K562 (cell line): Measurements from ENCODE around the gene LYVE1. TPM values are rescaled to one million over a fixed set of nuclear protein-coding genes. Genes with fewer than 3 reads are reported as not detected.

Experiments
- CCNT2 ChIP-seq: IDR thresholded peaks from 2 replicates; pipeline ENCODE4 v1.6.1; 2011; ENCODE audit warnings: borderline replicate concordance, low read depth, mild to moderate bottlenecking, moderate library complexity, mixed read lengths, low read length; ENCODE audit not compliant: insufficient read length; ENCODE audit errors: extremely low read depth
- FOXP1 ChIP-seq: sonication (generic); formaldehyde crosslinking; IDR thresholded peaks from 2 replicates; pipeline ENCODE4 v1.8.0; 2022; ENCODE audit warnings: mild to moderate bottlenecking, missing genetic modification reagents
- KDM2B ChIP-seq: fragments of 250-450 bp; sonication (Bioruptor Pico); IDR thresholded peaks from 2 replicates; pipeline ENCODE4 v1.8.0; 2021; ENCODE audit warnings: mild to moderate bottlenecking, moderate library complexity
- MAFG ChIP-seq: fragments of 450-650 bp; conservative IDR thresholded peaks from 2 replicates; pipeline ENCODE4 v1.6.1; 2016; ENCODE audit warnings: missing genetic modification characterization, missing compliant biosample characterization
- ZZZ3 ChIP-seq: fragments of 450-650 bp; IDR thresholded peaks from 2 replicates; pipeline ENCODE4 v1.6.1; 2016; ENCODE audit warnings: antibody characterized with exemption, mild to moderate bottlenecking, moderate library complexity
- polyA plus RNA-seq, 8 experiments: library from polyadenylated mRNA; depleted of rRNA in 4 of 8; stranded (reverse) in 5 of 8; unstranded in 3 of 8; fragments of >200 nt; fragmentation: Nextera tagmentation in 2 of 8; fragmentation: Illumina TruSeq in 1 of 8; extraction: Ambion mirVana in 2 of 8; extraction: Trizol in 1 of 8; gene quantifications; 2 replicates each; pipeline versions ENCODE4 v1.2.1 to v1.2.3, GENCODE V29; 2011 to 2014; ENCODE audit warnings: inconsistent platforms in 1 of 8, missing spikeins in 1 of 8
- total RNA-seq, 7 experiments: library from RNA; depleted of rRNA in 6 of 7; stranded (reverse); fragments of >200 nt in 6 of 7; fragmentation: Illumina TruSeq in 2 of 7; extraction: Trizol in 2 of 7; gene quantifications; 2 replicates each; pipeline versions ENCODE4 v1.2.1 to v1.2.3, GENCODE V29; 2011 to 2021; ENCODE audit warnings: low replicate concordance in 1 of 7
- TF ChIP-seq, protein P1 (sequence below), 2 experiments: fragments of 150-350 bp in 1 of 2; IDR thresholded peaks; 2 replicates each; pipeline ENCODE4 v1.6.1; 2012 to 2016; ENCODE audit warnings: low read depth in 2 of 2, low read length in 2 of 2, mild to moderate bottlenecking in 1 of 2, moderate library complexity in 1 of 2
- TF ChIP-seq, protein P2 (sequence below): fragments of 450-650 bp; IDR thresholded peaks from 2 replicates; pipeline ENCODE4 v1.6.1; 2017; ENCODE audit warnings: mild to moderate bottlenecking, moderate library complexity
- TF ChIP-seq, protein P3 (sequence below): fragments of 450-650 bp; IDR thresholded peaks from 2 replicates; pipeline ENCODE4 v1.6.1; 2018; ENCODE audit not compliant: partially characterized antibody

The LYVE1 gene
- total and polyA plus RNA-seq, 9 of the 15 experiments (the other 6 are each of a cell fraction or from before 2014, with no cell fraction given) = 0.06 to 1.1 (median 0.14) TPM; not detected in 1

DNA sequence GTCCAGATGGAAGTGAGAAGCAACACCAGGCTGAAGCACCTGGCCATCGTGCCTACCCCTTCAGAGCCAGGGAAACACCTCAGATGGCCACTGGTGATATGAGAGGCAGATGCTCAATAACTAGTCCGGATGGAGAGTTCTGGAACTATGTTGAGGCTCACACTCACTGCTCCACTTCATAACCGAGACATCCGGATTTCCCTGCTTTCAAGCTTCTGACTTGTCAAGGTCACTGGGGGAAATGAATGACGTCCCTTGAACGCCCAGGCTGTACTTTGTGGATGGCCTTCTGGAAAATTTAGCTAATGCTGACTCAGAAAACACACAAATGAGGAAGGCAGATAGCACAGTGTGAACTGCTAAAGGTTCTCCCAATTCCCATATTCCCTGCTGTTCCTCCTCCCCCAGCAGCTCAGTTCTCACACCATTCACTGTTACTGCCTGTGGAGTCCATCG lies at the start of gene LYVE1 (continued):
- TF ChIP-seq, protein P1, sequence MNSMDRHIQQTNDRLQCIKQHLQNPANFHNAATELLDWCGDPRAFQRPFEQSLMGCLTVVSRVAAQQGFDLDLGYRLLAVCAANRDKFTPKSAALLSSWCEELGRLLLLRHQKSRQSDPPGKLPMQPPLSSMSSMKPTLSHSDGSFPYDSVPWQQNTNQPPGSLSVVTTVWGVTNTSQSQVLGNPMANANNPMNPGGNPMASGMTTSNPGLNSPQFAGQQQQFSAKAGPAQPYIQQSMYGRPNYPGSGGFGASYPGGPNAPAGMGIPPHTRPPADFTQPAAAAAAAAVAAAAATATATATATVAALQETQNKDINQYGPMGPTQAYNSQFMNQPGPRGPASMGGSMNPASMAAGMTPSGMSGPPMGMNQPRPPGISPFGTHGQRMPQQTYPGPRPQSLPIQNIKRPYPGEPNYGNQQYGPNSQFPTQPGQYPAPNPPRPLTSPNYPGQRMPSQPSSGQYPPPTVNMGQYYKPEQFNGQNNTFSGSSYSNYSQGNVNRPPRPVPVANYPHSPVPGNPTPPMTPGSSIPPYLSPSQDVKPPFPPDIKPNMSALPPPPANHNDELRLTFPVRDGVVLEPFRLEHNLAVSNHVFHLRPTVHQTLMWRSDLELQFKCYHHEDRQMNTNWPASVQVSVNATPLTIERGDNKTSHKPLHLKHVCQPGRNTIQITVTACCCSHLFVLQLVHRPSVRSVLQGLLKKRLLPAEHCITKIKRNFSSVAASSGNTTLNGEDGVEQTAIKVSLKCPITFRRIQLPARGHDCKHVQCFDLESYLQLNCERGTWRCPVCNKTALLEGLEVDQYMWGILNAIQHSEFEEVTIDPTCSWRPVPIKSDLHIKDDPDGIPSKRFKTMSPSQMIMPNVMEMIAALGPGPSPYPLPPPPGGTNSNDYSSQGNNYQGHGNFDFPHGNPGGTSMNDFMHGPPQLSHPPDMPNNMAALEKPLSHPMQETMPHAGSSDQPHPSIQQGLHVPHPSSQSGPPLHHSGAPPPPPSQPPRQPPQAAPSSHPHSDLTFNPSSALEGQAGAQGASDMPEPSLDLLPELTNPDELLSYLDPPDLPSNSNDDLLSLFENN (IDR thresholded peaks at IDR 0.05; ENCODE audit: low read depth in 2 of 2, low read length in 2 of 2) = no peak
- TF ChIP-seq, protein P2, sequence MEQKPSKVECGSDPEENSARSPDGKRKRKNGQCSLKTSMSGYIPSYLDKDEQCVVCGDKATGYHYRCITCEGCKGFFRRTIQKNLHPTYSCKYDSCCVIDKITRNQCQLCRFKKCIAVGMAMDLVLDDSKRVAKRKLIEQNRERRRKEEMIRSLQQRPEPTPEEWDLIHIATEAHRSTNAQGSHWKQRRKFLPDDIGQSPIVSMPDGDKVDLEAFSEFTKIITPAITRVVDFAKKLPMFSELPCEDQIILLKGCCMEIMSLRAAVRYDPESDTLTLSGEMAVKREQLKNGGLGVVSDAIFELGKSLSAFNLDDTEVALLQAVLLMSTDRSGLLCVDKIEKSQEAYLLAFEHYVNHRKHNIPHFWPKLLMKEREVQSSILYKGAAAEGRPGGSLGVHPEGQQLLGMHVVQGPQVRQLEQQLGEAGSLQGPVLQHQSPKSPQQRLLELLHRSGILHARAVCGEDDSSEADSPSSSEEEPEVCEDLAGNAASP = no peak
- TF ChIP-seq KDM2B (CRISPR knock-in tag) (no peak), MAFG (0 out of 2 replicates have a peak, but pooled peaks have one; percentile 11), ZZZ3 (no peak), FOXP1 (CRISPR knock-in tag) (no peak), CCNT2 (no peak)
- TF ChIP-seq, protein P3, sequence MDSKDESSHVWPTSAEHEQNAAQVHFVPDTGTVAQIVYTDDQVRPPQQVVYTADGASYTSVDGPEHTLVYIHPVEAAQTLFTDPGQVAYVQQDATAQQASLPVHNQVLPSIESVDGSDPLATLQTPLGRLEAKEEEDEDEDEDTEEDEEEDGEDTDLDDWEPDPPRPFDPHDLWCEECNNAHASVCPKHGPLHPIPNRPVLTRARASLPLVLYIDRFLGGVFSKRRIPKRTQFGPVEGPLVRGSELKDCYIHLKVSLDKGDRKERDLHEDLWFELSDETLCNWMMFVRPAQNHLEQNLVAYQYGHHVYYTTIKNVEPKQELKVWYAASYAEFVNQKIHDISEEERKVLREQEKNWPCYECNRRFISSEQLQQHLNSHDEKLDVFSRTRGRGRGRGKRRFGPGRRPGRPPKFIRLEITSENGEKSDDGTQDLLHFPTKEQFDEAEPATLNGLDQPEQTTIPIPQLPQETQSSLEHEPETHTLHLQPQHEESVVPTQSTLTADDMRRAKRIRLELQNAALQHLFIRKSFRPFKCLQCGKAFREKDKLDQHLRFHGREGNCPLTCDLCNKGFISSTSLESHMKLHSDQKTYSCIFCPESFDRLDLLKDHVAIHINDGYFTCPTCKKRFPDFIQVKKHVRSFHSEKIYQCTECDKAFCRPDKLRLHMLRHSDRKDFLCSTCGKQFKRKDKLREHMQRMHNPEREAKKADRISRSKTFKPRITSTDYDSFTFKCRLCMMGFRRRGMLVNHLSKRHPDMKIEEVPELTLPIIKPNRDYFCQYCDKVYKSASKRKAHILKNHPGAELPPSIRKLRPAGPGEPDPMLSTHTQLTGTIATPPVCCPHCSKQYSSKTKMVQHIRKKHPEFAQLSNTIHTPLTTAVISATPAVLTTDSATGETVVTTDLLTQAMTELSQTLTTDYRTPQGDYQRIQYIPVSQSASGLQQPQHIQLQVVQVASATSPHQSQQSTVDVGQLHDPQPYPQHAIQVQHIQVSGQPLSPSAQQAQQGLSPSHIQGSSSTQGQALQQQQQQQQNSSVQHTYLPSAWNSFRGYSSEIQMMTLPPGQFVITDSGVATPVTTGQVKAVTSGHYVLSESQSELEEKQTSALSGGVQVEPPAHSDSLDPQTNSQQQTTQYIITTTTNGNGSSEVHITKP = no peak
